GM10248 (cell line): ENCODE measurements around the gene ZNF625.

Experiments
- CTCF ChIA-PET: fragments of 300-600 bp; sonication (Branson Sonifier 250); formaldehyde crosslinking; extraction: SDS; loops from one replicate; lab custom pipeline; 2021; ENCODE audit warnings: antibody characterized with exemption; lab: Yijun Ruan, JAX
- POLR2A ChIA-PET: fragments of 350-650 bp; sonication (Branson Sonifier 250); formaldehyde crosslinking; extraction: SDS; loops from one replicate; lab custom pipeline; 2020; ENCODE audit warnings: antibody characterized with exemption; lab: Yijun Ruan, JAX
- DNase-seq: peaks from one replicate; pipeline ENCODE4 v3.0.0; 2012; ENCODE audit errors: extremely low spot score
- TF ChIP-seq, protein P1 (sequence below): IDR thresholded peaks from 2 replicates; pipeline ENCODE4 v1.5.1; 2012; ENCODE audit warnings: mild to moderate bottlenecking, low read depth; ENCODE audit errors: extremely low read depth, missing control alignments, control extremely low read depth

Gene ZNF625

GRCh38 chr19:12194827-12195731 lies 38.5 kb upstream of the ZNF625 start:
- TF ChIP-seq, protein P1, sequence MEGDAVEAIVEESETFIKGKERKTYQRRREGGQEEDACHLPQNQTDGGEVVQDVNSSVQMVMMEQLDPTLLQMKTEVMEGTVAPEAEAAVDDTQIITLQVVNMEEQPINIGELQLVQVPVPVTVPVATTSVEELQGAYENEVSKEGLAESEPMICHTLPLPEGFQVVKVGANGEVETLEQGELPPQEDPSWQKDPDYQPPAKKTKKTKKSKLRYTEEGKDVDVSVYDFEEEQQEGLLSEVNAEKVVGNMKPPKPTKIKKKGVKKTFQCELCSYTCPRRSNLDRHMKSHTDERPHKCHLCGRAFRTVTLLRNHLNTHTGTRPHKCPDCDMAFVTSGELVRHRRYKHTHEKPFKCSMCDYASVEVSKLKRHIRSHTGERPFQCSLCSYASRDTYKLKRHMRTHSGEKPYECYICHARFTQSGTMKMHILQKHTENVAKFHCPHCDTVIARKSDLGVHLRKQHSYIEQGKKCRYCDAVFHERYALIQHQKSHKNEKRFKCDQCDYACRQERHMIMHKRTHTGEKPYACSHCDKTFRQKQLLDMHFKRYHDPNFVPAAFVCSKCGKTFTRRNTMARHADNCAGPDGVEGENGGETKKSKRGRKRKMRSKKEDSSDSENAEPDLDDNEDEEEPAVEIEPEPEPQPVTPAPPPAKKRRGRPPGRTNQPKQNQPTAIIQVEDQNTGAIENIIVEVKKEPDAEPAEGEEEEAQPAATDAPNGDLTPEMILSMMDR: no peak
- ChIA-PET CTCF (interaction anchor here (1.4 to 1.7 kb wide), 2 partner anchors 12 to 136 kb away, joined by 3 to 8 read pairs; no protein-coding TSS in a partner anchor), POLR2A (no interaction called here)
- peak; percentile 38 for DNase-seq

- TF ChIP-seq, protein P1: no peak
- CTCF ChIA-PET: no interaction called here
Measured at GRCh38 chr19:12187625-12188024, 31.1 kb upstream of the ZNF625 start.

DNA sequence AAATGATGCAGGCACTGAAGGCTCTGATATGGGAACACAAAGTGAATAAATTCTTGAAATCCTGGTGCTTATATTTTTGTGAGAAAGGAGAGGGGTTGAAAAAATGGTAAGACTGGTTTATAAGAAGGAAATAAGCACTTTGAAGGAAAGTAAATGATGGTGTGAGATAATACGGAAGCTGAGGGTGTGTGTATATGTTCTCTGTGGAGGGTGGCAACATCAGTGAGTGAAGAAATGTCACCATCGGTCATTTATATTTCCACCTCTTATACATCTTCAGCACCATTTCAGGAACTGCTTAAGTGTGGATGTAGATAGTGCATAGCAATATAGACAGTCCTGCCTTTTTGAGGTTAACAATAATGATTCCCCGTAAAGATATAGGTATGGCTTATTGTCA lies 23.8 kb upstream of the ZNF625 start:
- CTCF ChIA-PET: no interaction called here
- no peak for DNase-seq
- TF ChIP-seq, protein P1: no peak
- POLR2A ChIA-PET: no interaction called here

More at GRCh38 chr19:12187625-12188024, 31.1 kb upstream of the ZNF625 start:
- DNase-seq: no peak
- POLR2A ChIA-PET: no interaction called here

GRCh38 chr19:12166626-12167025 lies 10.1 kb upstream of the ZNF625 start:
- CTCF ChIA-PET: no interaction called here
- POLR2A ChIA-PET: no interaction called here
- no peak for DNase-seq
- TF ChIP-seq, protein P1: no peak

DNA sequence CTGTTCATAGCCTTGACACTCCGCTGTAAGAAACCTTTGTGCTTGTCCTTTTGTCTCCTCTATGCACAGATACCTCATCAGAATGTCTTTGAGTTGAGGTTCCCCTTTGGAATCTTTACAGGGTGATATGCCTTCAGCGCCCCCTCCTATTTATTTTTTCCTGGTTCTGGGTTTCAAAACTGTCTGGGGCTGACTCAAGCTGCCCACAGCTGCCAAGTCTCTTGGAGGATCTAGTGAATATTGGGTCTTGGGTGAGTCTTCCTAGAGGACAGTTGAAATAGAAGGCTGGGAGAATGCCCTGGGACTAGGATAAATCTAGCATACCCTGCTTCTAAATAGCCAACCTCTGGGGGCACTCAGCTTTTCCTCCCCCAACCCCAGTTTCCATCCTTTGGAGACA lies 7.3 kb upstream of the ZNF625 start:
- ChIA-PET CTCF (interaction anchor here (1.1 to 2.4 kb wide), 3 partner anchors 12 to 176 kb away, joined by 4 to 13 read pairs (median 9); no protein-coding TSS in a partner anchor), POLR2A (interaction anchor here (1.5 kb wide), 1 partner anchor 202 kb away, joined by 5 read pairs; the partner anchor contains the start of gene ZNF442)
- TF ChIP-seq, protein P1: no peak
- DNase-seq: no peak

DNA sequence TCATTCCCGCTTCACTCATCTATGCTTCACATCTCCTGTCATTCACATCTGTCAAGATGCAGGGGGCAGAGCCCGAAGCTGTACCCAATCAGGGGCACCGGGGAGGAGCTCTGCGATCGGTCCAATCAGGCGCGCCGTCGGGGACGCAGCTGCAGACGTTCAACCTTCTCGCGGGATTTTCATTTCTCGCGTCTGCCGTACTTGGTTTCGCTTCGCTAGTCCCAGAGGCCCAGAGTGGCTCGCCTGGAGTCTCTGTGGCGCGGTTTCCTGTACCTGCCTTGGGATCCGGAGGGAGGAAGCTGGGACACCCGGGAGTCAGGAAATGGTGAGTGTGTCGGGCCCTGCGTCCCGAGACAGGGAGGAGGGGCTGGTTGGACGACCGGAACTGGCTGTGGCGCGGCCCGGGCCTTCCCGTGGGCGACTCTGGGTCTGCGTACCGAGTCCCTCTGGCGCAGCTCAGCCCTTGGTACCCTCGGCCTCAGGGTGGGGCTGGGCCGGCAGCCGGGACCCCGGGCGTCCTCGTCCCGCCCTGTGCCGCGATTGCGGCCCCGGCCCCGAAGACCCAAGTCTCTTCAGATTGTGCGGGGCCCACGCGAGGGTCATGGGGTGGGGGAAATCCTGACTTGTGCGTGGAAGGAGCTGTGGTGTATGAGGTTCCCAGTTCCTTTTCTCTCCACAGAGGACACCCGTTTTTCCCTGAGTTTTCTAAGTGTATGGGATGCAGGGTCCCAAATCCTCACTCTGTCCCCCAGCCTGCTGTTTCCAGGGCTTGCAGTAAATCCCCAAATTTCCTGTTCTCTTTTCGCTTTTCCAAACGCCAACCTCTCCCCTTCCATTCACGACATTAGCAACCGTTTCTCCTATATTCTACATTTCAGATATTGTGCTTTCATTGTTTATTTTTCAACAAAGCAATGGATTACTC lies 6.6 kb upstream of the ZNF625 start, which contains the start of gene ZNF136:
ZNF136 (plus strand) TSS at position 215 of the 925 bp plus-strand sequence; CDS start at position 323, 108 bp downstream.
- CTCF ChIA-PET: interaction anchor here (0.6 to 4.1 kb wide), 9 partner anchors 13 to 365 kb away, joined by 3 to 16 read pairs (median 9); partner anchors contain the start of genes ZNF491 and ZNF700
- TF ChIP-seq, protein P1: no peak
- POLR2A ChIA-PET: interaction anchor here (1.0 to 1.5 kb wide), 2 partner anchors 202 to 365 kb away, joined by 3 to 5 read pairs; partner anchors contain the start of gene ZNF442
- DNase-seq: peak; percentile 99
